ENCODE results near the gene NEK5.
"Not testable (repeated sequence)": the region's sequence is repeated elsewhere in the genome, so short reads cannot be mapped to it uniquely, and the experiment has no call there.

DNA sequence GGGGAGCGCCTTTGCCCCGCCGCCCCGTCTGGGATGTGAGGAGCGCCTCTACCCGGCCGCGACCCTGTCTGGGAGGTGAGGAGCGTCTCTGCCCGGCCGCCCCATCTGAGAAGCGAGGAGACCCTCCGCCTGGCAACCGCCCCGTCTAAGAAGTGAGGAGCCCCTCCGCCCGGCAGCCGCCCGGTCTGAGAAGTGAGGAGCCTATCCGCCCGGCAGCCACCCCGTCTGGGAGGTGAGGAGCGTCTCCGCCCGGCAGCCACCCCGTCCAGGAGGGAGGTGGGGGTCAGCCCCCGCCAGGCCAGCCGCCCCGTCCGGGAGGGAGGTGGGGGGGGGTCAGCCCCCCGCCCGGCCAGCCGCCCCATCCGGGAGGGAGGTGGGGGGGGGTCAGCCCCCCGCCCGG, 49.0 kb downstream of the NEK5 start:
- not testable (repeated sequence) for TF ChIP-seq POLR2A, CTCF, POLR2AphosphoS5 (IDR thresholded peaks at IDR 0.05)

All from upper lobe of left lung (tissue), 4 donors.